Stimulated activated CD8-positive, alpha-beta memory T cell treated with anti-CD3 and anti-CD28 coated beads, Interleukin-4, amount 100 ng/mL, for 1 hour (primary cell): ENCODE data around the gene ERC2.

Experiments
- DNase-seq, 2 donors: peaks; one replicate each; pipeline ENCODE4 v3.0.0-alpha.2; 2020; ENCODE audit warnings: low read depth in 2 of 2, low spot score in 1 of 2

The ERC2 gene

GRCh38 chr3:55723653-55724406 lies 744.4 kb downstream of the ERC2 start:
- DNase-seq, result no peak

DNA sequence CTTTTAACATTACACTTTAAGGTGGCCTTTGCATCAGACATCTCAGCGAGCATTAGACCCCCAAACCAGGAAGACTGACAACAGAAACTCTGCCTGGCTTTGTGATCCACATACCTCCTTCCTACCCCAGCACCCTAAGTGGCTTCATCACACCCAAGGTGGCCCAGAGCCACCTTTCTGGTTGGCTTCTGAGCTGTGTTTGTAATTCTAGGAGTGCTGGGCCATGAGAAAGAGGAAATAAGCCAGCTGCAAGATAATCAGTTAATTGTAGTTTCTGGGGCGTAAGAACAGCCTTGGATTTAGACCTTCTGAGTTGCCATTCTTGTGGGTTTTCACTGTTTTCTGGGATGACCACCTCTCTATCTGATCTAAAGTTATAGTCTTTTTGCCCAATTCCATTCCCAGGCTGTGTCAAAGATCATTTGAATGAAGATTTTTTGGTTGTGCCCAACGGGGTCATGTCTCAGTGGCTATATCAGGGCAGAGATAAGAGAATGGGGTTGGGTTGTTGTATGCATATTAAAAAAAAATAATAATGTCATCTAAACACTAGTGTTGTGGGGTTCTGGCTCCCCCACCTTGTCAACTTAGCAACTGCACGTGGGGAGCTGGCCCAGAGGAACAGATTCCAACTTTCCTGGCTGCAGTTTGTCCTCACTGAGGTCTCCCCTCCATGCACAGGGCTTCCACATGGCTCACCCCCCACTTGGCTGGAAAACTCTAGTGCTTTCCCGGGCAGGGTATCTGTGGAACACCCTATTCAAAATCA lies 746.4 kb downstream of the ERC2 start:
- no peak for DNase-seq

DNA sequence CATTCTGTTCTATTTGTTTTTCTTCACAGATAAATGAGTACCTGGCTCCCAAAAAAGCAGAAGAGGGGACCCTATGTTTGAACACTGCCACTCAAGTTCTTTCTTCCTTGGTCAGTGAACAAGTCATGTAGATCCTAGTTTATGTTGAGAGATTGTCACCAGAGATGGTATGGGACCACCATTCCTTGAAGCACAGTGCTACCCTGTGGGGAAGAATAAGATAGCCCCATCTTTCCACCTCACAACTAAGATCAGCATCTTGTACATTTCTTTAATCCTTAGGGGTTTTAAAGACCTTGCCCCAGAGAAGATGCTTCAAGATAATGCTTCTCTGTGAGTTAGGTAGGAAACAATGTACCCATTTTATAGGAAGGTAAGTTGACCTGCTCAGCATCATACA lies 747.7 kb downstream of the ERC2 start:
- no peak for DNase-seq

- no peak for DNase-seq
Observed at GRCh38 chr3:55719508-55719907, 748.8 kb downstream of the ERC2 start.

GRCh38 chr3:55719006-55719405 lies 749.3 kb downstream of the ERC2 start:
- DNase-seq, result no peak

GRCh38 chr3:55718521-55718921 lies 749.7 kb downstream of the ERC2 start:
- no peak for DNase-seq

- DNase-seq, result no peak
Observed at GRCh38 chr3:55718074-55718473, 750.2 kb downstream of the ERC2 start.

- no peak for DNase-seq
Observed at GRCh38 chr3:55717481-55717880, 750.8 kb downstream of the ERC2 start.

- DNase-seq, result no peak
Observed at GRCh38 chr3:55716611-55717225, 751.5 kb downstream of the ERC2 start.

DNA sequence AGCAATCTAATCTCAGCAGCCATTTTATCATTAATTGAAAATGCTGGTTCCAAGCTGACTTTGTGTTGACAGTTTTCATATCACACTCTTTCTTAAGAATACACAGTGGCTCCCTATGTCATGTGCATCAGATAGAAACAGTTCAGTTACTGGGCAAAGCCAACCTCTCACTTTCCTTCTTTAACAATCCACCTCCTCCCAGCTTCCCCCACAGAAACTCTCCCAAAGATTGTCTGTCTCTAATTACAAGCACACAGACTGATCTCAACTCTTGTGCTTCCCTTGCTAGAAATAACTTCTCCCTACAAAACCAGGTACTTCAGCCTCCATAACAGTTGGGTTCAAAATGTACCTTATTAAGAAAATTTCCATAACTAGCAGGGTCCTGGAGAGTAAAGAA lies 752.2 kb downstream of the ERC2 start:
- DNase-seq, result no peak

DNA sequence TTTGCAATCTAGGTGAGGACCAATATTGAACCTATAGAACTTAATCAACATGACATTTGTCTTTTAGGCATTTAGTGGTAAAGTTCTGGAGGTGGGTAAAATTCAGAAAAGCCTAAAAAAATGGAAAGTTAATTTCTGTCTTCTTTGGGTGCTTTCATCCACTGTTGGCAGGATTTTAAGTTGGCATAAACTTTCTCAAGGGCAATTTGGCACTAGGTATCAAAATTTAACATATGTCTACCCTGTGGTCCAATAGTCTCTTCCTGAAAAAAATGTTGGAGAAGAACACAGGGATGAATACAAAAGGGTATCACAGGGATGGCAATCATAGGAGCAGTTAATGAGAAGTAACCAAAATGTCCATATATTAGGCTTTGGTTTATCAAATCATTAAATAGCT lies 754.2 kb downstream of the ERC2 start:
- DNase-seq, result no peak

DNA sequence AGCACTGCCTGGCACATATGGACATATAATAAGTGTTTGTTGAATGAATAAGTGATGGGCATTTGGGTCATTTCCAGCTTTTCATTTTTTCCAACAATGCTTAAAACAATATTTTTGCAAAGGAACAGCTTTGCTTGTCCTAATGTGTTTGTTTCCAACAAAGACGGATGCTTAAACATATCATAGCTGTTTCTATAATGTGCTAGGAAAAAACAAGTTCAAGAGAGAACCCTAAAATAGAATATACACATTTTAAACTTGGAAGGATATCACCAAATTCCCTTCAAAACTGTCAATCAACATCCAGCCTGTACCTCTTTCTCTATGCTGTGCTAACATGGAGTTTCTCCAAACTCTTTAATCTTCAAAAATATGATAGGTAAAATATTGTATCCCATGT lies 756.6 kb downstream of the ERC2 start:
- no peak for DNase-seq

GRCh38 chr3:55709411-55710012 lies 758.8 kb downstream of the ERC2 start:
- DNase-seq, result no peak

DNA sequence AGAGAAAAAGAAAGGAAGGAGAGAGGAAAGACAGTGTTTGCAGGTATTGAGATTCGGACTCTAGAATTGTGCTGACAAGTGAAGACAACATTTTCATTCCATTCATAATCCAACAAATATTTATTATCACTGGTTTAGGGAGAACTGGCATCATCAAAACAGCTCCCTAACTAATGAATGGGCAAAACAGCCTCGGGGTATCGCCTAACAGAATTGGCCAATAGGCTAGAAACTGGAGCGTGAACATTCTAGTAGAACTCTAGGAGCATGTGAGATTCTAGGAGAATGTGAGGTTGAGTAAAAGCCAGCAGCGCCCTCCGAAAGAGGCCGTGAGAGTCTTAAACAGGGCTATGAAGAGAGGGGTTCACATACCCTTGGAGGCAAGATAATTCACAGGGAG lies 759.3 kb downstream of the ERC2 start:
- no peak for DNase-seq

GRCh38 chr3:55708242-55708641 lies 760.0 kb downstream of the ERC2 start:
- no peak for DNase-seq

DNA sequence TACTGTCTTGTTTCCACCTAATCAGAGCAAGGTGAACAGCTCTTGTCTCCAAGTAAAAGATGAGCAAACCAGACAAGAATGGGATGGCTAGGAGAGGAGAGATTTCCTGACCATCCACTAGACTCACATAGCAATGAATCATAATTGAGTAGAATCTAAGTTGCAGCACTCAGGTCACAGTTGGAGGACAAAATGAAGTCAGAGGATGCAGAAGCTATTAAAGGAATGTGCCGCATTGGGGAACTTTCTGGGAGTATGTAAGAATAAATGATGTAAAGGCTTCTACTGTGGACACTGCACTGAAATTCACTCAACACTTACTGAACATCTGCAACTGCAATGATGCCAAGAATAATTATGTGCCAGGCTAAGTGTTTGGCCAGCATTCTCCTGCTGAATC lies 763.7 kb downstream of the ERC2 start:
- no peak for DNase-seq

DNA sequence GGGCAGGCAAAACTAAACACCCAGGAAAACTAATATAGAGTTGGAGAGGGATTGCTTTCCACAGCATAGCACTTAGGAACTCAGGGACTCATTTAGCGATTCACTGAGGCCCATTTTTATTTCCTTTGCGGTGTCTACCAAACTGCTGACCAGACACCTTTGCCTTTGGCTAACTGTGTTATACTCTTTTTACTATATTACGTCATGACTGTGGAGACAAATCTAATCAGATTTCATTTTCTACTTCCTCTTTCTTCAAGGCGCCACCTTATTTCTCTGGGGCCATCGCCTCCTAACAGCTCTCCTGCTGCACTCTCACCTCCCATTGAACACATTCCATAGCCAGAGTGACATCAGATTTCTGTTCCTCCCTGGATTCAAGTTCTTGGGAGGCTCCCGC lies 765.4 kb downstream of the ERC2 start:
- no peak for DNase-seq

GRCh38 chr3:55701997-55702396 lies 766.3 kb downstream of the ERC2 start:
- DNase-seq, result no peak

DNA sequence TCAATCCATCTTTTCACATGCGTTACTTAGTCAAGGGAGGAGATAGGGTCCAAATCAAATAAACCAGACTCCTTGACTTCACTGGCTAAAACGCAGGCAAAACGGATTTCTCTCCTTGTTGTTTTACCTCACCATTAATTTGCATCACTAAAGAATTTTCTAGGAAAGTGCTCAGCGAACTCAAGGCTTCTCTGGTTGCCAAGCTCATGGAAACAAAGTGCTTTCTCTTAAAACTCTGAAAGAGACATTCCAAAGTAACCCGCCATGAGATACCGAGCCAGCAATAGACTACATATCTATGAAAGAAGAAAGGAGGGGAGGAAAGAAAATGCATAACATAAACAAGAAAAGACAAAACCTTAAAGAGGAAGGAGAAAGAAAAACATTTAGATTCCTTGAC lies 769.4 kb downstream of the ERC2 start:
- DNase-seq, result no peak

DNA sequence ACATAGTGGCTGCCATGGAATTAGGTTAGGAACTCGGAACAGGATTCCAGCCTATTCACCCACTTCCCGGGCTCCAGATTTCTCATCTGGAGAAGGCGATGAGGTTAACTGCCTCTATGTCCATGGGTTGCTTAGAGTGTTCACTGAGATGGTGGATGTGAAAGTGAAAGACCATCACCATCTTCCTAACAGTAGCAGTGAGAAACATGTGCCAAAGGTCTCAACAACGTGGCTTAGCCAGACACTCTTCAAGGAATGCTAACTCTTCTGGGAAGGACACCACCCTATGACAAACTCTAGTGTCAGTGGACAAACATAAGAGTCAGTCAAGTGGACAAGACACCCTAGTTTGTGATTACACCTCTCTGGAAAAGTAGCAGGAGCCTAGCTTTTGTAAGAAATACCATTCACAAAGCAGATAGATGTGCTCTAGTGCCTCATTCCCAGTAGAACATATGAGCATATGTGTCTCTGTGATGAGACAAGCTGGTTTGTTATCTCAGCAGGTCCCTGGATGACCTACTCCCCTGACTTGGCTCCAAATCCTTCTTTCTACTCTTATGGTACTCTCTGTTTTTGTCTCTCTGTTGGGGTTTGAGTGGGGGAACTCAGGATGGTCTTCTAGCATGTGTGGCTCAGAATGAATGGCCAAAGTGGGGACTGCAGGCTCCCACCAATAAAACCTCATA lies 770.9 kb downstream of the ERC2 start:
- DNase-seq, result no peak

DNA sequence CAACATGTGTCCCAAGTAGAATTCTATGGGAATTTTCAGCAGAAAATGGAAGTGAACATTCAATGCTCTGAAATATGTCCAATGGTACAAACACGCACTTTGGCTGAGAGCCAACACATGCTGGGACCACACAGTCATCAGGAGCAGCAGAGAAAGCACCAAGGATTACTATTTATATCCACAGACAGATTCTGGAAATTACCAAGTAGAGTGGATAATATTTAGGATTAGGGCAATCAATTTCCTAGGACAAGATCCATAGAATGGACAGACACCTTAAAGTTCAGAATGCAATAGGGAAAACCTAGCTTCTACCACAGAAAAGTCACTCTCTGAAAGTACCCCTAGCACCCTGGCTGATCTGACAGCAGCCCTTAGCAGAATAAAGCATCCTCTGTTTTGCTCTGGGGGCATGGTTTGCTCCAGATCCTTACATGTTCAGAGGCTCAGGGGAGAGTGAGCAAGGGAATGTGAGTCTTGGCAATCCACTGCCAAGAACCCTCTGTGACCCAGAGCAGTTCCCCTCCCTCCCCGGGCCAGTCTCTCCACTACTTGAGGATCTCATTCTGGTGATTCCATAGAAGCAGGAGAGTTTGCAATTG lies 775.2 kb downstream of the ERC2 start:
- no peak for DNase-seq
